ENCODE results near the gene MYH16.
"Not testable (repeated sequence)": the region's sequence is repeated elsewhere in the genome, so short reads cannot be mapped to it uniquely, and the experiment has no call there.

MYH16 gene

DNA sequence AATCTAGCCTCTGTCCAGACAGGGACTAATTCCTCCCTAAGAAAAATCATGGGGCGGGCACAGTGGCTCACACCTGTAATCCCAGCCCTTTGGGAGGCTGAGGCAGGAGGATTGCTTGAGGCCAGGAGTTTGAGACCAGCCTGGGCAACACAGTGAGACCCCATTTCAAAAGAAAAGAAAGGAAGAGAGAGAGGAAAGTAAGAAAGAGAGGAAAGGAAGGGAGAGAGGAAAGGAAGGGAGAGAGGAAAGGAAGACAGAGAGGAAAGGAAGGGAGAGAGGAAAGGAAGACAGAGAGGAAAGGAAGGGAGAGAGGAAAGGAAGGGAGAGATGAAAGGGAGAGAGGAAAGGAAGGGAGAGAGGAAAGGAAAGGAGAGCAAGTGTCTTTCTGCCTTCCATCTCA, 922 bp downstream of the MYH16 start:
- not testable (repeated sequence) for H3K27me3 Mint-ChIP-seq; H3K36me3 Mint-ChIP-seq; H3K27ac Mint-ChIP-seq; H3K9me3 Mint-ChIP-seq (ENCODE audit: low read depth)
- peaks cover 12% of the 10 kb centered on the region for H3K4me1 Mint-ChIP-seq (ENCODE audit: low read depth)
- H3K4me3 Mint-ChIP-seq: peak overlapping the region; percentile 42

- not testable (repeated sequence) for H3K9me3 Mint-ChIP-seq (ENCODE audit: low read depth); H3K36me3 Mint-ChIP-seq; H3K4me3 Mint-ChIP-seq; H3K27me3 Mint-ChIP-seq; H3K27ac Mint-ChIP-seq
- H3K4me1 Mint-ChIP-seq (ENCODE audit: low read depth): peaks cover 12% of the 10 kb centered on the region
Observed at GRCh38 chr7:99274908-99275307, 2.3 kb downstream of the MYH16 start.

DNA sequence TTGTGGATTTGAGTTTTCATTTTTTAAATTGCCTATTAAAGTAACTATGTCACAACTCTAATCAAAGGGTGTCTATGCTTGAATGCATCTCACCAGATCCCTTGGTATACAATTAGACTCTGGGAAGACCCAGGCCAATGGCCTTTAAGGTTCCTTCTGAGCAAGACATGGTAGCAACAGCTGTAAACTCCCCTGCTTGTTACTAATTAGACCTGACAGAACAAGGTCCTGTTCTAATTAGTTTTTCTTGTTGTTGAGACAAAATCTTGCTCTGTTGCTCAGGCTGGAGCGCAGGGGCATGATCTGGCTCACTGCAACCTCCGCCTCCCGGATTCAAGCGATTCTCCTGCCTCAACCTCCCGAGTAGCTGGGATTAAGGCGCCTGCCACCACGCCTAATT, 2.9 kb downstream of the MYH16 start:
- Mint-ChIP-seq H3K27me3 (no peaks in the 10 kb centered on the region), H3K4me1 (ENCODE audit: low read depth) (peaks cover 12% of the 10 kb centered on the region), H3K4me3 (no peak overlapping the region), H3K36me3 (no peaks in the 10 kb centered on the region), H3K9me3 (ENCODE audit: low read depth) (no peaks in the 10 kb centered on the region), H3K27ac (no peak overlapping the region)

GRCh38 chr7:99278180-99278579, 5.5 kb downstream of the MYH16 start:
- Mint-ChIP-seq H3K4me3 (no peak overlapping the region), H3K27me3 (no peaks in the 10 kb centered on the region), H3K36me3 (no peaks in the 10 kb centered on the region), H3K9me3 (ENCODE audit: low read depth) (no peaks in the 10 kb centered on the region), H3K27ac (no peak overlapping the region), H3K4me1 (ENCODE audit: low read depth) (peaks cover 10% of the 10 kb centered on the region)

DNA sequence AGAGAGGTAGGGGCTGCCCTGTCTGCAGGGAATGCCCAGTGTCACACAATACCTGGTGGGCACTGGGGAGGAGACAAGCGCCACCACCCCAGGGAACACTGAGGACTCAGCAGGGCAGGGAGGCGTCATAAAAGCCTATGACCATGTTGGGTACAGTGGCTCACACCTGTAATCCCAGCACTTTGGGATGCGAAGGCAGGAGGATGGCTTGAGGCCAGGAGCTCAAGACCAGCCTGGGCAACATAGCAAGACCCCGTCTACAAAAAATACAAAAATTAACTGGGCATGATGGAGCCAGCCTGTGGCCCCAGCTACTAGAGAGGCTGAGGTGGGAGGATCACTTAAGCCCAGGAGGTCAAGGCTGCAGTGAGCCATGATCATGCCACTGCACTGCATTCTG, 11.5 kb downstream of the MYH16 start:
- not testable (repeated sequence) for H3K27ac Mint-ChIP-seq; H3K36me3 Mint-ChIP-seq; H3K27me3 Mint-ChIP-seq; H3K4me1 Mint-ChIP-seq (ENCODE audit: low read depth); H3K9me3 Mint-ChIP-seq (ENCODE audit: low read depth); H3K4me3 Mint-ChIP-seq

DNA sequence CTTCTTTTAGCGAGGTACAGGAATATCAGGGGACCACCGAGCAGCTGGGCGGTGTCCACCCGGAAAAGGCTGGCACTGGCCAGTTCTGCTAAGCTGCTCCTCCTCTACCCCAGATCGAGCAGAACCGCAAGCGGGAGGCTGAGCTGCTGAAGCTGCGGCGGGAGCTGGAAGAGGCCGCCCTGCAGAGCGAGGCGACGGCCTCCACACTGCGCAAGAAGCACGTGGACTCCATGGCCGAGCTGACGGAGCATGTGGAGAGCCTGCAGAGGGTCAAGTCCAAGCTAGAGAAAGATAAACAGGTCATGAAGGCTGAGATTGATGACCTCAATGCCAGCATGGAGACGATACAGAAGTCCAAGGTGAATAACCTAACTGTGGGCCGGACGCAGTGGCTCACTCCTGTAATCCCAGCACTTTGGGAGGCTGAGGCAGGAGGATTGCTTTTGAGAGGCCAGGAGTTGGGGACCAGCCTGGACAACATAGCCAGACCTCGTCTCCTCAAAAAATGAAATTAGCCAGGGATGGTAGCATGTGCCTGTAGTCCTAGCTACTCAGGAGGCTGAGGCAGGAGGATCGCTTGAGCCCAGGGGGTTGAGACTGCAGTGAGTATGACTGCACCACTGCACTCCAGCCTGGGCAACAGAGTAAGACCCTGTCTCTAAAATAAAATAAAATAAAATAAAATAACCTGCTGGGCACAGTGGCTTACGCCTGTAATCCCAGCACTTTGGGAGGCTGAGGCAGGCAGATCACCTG, 15.3 kb downstream of the MYH16 start:
- peaks cover 3% of the 10 kb centered on the region for H3K36me3 Mint-ChIP-seq
- H3K9me3 Mint-ChIP-seq (ENCODE audit: low read depth): no peaks in the 10 kb centered on the region
- H3K27ac Mint-ChIP-seq: no peak overlapping the region
- no peak overlapping the region for H3K4me3 Mint-ChIP-seq
- H3K4me1 Mint-ChIP-seq (ENCODE audit: low read depth): no peaks in the 10 kb centered on the region
- H3K27me3 Mint-ChIP-seq: no peaks in the 10 kb centered on the region

GRCh38 chr7:99289185-99289584, 16.5 kb downstream of the MYH16 start:
- Mint-ChIP-seq H3K4me1 (ENCODE audit: low read depth) (no peaks in the 10 kb centered on the region), H3K9me3 (ENCODE audit: low read depth) (no peaks in the 10 kb centered on the region), H3K27ac (no peak overlapping the region), H3K36me3 (peaks cover 3% of the 10 kb centered on the region), H3K4me3 (no peak overlapping the region), H3K27me3 (no peaks in the 10 kb centered on the region)

DNA sequence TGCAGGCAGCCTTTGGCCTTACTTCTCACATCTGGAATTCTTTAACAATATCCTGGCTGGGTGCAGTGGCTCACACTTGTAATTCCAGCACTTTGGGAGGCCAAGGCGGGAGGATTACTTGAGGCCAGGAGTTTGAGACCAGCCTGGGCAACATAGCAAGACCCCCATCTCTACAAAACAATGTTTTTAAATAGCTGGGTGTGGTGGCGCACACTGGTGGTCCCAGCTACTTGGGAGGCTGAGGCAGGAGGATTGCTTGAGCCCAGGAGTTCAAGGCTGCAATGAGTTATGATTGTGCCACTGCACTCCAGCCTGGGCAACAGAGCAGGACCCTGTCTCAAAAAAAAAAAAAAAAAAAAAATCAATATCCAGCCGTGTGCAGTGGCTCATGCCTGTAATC, 17.5 kb downstream of the MYH16 start:
- H3K36me3 Mint-ChIP-seq; H3K9me3 Mint-ChIP-seq (ENCODE audit: low read depth); H3K27ac Mint-ChIP-seq; H3K4me3 Mint-ChIP-seq; H3K27me3 Mint-ChIP-seq; H3K4me1 Mint-ChIP-seq (ENCODE audit: low read depth): not testable (repeated sequence)

DNA sequence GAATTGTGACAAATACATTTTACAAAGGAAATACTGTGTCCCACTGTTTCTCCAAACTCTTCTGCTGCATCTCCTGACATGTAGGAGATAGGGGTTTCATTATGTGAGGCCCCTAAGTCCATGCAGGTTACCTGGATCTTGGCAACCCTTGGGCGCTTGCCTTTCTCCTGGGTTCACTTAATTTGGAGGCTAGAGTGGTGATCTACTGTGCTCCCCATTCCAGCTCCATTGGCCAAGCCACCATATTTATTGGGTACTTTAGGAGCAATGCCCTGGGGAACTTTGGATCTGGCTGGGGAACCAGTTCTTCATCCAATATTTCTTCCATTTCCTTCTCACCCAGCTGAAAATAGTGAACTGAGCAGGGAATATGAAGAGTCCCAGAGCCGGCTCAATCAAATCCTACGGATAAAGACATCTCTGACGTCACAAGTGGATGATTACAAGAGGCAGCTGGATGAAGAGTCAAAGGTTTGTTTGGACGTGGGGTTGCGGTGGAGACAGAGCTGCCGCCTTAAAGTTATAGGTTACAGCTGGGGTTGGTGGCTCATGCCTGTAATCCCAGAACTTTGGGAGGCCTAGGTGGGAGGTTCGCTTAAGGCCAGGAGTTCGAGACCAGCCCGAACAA, 18.5 kb downstream of the MYH16 start:
- Mint-ChIP-seq H3K27ac (no peak overlapping the region), H3K36me3 (peaks cover 3% of the 10 kb centered on the region), H3K4me1 (ENCODE audit: low read depth) (no peaks in the 10 kb centered on the region), H3K9me3 (ENCODE audit: low read depth) (no peaks in the 10 kb centered on the region), H3K4me3 (no peak overlapping the region), H3K27me3 (no peaks in the 10 kb centered on the region)

DNA sequence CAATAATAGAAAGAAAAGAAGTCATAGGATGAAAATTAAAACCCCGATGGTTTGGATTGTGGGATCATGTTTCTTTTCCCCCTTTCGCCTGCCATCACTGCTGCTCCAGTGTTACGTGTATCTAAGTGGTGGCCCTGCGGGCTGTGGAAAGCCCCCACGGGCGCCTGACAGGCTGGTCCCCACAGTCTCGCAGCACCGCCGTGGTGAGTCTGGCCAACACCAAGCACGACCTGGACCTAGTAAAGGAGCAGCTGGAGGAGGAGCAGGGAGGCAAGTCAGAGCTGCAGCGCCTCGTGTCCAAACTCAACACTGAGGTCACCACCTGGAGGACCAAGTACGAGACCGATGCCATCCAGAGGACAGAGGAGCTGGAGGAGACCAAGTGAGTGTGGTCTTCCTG, 19.5 kb downstream of the MYH16 start:
- no peaks in the 10 kb centered on the region for H3K27me3 Mint-ChIP-seq
- no peaks in the 10 kb centered on the region for H3K9me3 Mint-ChIP-seq (ENCODE audit: low read depth)
- no peak overlapping the region for H3K4me3 Mint-ChIP-seq
- H3K27ac Mint-ChIP-seq: no peak overlapping the region
- no peaks in the 10 kb centered on the region for H3K4me1 Mint-ChIP-seq (ENCODE audit: low read depth)
- no peaks in the 10 kb centered on the region for H3K36me3 Mint-ChIP-seq

GRCh38 chr7:99293167-99293566, 20.5 kb downstream of the MYH16 start:
- H3K27me3 Mint-ChIP-seq: no peaks in the 10 kb centered on the region
- H3K9me3 Mint-ChIP-seq (ENCODE audit: low read depth): no peaks in the 10 kb centered on the region
- no peak overlapping the region for H3K4me3 Mint-ChIP-seq
- H3K27ac Mint-ChIP-seq: no peak overlapping the region
- H3K4me1 Mint-ChIP-seq (ENCODE audit: low read depth): no peaks in the 10 kb centered on the region
- no peaks in the 10 kb centered on the region for H3K36me3 Mint-ChIP-seq

DNA sequence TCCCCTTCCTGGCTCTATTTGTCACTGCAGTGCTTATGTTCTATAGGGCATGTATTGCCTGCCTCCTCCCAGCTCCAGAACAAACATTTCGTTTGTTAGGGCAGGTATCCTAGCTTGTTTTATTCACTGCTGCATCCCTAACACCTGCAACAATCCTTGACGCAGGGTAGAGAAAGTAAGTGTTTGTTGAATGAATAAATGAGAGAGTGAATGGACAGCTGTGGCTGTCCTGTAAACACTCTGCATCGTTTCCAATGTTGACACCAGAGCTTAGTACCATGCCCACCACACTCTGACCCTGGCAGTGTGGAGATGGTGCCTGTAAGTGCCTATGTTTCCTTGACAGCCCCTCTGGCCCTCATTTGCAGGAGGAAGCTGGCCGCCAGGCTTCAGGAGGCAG, 21.0 kb downstream of the MYH16 start:
- no peak overlapping the region for H3K4me3 Mint-ChIP-seq
- H3K36me3 Mint-ChIP-seq: no peaks in the 10 kb centered on the region
- H3K9me3 Mint-ChIP-seq (ENCODE audit: low read depth): no peaks in the 10 kb centered on the region
- H3K4me1 Mint-ChIP-seq (ENCODE audit: low read depth): no peaks in the 10 kb centered on the region
- H3K27me3 Mint-ChIP-seq: no peaks in the 10 kb centered on the region
- no peak overlapping the region for H3K27ac Mint-ChIP-seq

- no peaks in the 10 kb centered on the region for H3K27me3 Mint-ChIP-seq
- no peaks in the 10 kb centered on the region for H3K9me3 Mint-ChIP-seq (ENCODE audit: low read depth)
- H3K4me3 Mint-ChIP-seq: no peak overlapping the region
- H3K4me1 Mint-ChIP-seq (ENCODE audit: low read depth): no peaks in the 10 kb centered on the region
- no peaks in the 10 kb centered on the region for H3K36me3 Mint-ChIP-seq
- no peak overlapping the region for H3K27ac Mint-ChIP-seq
Observed at GRCh38 chr7:99296471-99296870, 23.8 kb downstream of the MYH16 start.

DNA sequence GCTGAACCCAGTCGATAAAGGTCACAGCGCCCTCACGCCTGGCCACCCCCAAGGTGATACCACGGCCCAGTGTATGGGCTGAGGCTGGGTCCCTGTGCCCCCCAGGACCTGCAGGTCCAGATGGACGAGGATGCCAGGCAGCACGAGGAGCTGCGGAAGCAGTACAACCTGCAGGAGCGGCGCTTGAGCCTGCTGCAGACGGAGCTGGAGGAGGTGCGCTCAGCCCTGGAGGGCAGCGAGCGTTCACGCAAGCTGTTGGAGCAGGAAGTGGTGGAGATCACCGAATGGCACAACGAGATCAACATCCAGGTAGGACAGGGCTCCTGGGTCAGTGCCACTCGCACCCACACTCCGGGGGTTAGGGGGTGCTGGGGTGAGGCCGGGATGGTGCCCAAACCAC, 28.9 kb downstream of the MYH16 start:
- no peak overlapping the region for H3K27ac Mint-ChIP-seq

GRCh38 chr7:99305473-99306260, 33.0 kb downstream of the MYH16 start:
- peaks cover 3% of the 10 kb centered on the region for H3K27me3 Mint-ChIP-seq
- H3K4me3 Mint-ChIP-seq: no peak overlapping the region
- H3K9me3 Mint-ChIP-seq (ENCODE audit: low read depth): no peaks in the 10 kb centered on the region
- H3K27ac Mint-ChIP-seq: no peak overlapping the region
- no peaks in the 10 kb centered on the region for H3K4me1 Mint-ChIP-seq (ENCODE audit: low read depth)
- peaks cover 3% of the 10 kb centered on the region for H3K36me3 Mint-ChIP-seq

More for the DNA sequence above, 28.9 kb downstream of the MYH16 start:
- no peaks in the 10 kb centered on the region for H3K4me1 Mint-ChIP-seq (ENCODE audit: low read depth)
- no peak overlapping the region for H3K4me3 Mint-ChIP-seq
- no peaks in the 10 kb centered on the region for H3K27me3 Mint-ChIP-seq
- no peaks in the 10 kb centered on the region for H3K9me3 Mint-ChIP-seq (ENCODE audit: low read depth)
- no peaks in the 10 kb centered on the region for H3K36me3 Mint-ChIP-seq

Data from activated naive CD8-positive, alpha-beta T cell (primary cell).